Peyer's patch (tissue), 4 donors: ENCODE results near the gene GAD1.

Experiments
- CTCF ChIP-seq, 6 experiments: fragments of 450-650 bp in 4 of 6; fragments of 200-600 bp in 2 of 6; sonication (generic) in 1 of 6; IDR thresholded peaks; one replicate each; pipeline ENCODE4 v1.5.1; 2017 to 2019; ENCODE audit warnings: antibody characterized with exemption in 6 of 6, mild to moderate bottlenecking in 3 of 6, moderate library complexity in 1 of 6
- POLR2A ChIP-seq, 2 donors: fragments of 450-650 bp; IDR thresholded peaks; one replicate each; pipeline ENCODE4 v1.5.1; 2017; ENCODE audit warnings: antibody characterized with exemption in 2 of 2, mild to moderate bottlenecking in 2 of 2, moderate library complexity in 2 of 2

GRCh38 chr2:170869461-170869860, 52.8 kb downstream of the GAD1 start:
- no peak for TF ChIP-seq CTCF (IDR thresholded peaks at IDR 0.05)
- TF ChIP-seq POLR2A (IDR thresholded peaks at IDR 0.05), result no peak
